Hepatocyte (in vitro differentiated cells): Measurements from ENCODE around the gene GPRASP2. TPM values are rescaled to one million over a fixed set of nuclear protein-coding genes. Genes with fewer than 3 reads are reported as not detected.
"Not testable (repeated sequence)": the region's sequence is repeated elsewhere in the genome, so short reads cannot be mapped to it uniquely, and the experiment has no call there.

Source experiments
- DNase-seq: peaks from one replicate; pipeline ENCODE4 v3.0.0-alpha.2; 2016; ENCODE audit warnings: low spot score
- H2AFZ ChIP-seq: fragments of 200-600 bp; sonication (generic); 2 replicates; pipeline ENCODE4 v1.6.0; 2016; ENCODE audit warnings: antibody characterized with exemption, mild to moderate bottlenecking
- H3K27ac ChIP-seq: fragments of 200-600 bp; sonication (generic); 2 replicates; pipeline ENCODE4 v1.5.1; 2016; ENCODE audit warnings: mild to moderate bottlenecking
- H3K27me3 ChIP-seq: fragments of 200-600 bp; sonication (generic); 2 replicates; pipeline ENCODE4 v1.6.1; 2016
- H3K36me3 ChIP-seq: fragments of 200-600 bp; sonication (generic); replicated peaks from 2 replicates; pipeline ENCODE4 v1.5.1; 2016; ENCODE audit warnings: low read depth; ENCODE audit not compliant: insufficient read depth
- H3K4me1 ChIP-seq: fragments of 200-600 bp; sonication (generic); 2 replicates; pipeline ENCODE4 v1.5.1; 2016; ENCODE audit warnings: mild to moderate bottlenecking, moderate library complexity; ENCODE audit not compliant: insufficient read depth
- H3K4me2 ChIP-seq: fragments of 200-600 bp; sonication (generic); 2 replicates; pipeline ENCODE4 v1.6.0; 2016
- H3K4me3 ChIP-seq: fragments of 200-600 bp; sonication (generic); 2 replicates; pipeline ENCODE4 v1.5.1; 2016; ENCODE audit warnings: mild to moderate bottlenecking
- H3K79me2 ChIP-seq: fragments of 200-600 bp; sonication (generic); 2 replicates; pipeline ENCODE4 v1.6.0; 2017; ENCODE audit warnings: mild to moderate bottlenecking
- H3K9me2 ChIP-seq: fragments of 200-600 bp; sonication (generic); replicated peaks from 2 replicates; pipeline ENCODE4 v1.6.0; 2017; ENCODE audit warnings: mild to moderate bottlenecking; ENCODE audit not compliant: insufficient read depth
- H3K9me3 ChIP-seq: fragments of 200-600 bp; sonication (generic); 2 replicates; pipeline ENCODE4 v1.5.1; 2016; ENCODE audit warnings: low read depth, mild to moderate bottlenecking
- H4K20me1 ChIP-seq: fragments of 200-600 bp; sonication (generic); 2 replicates; pipeline ENCODE4 v1.6.0; 2016; ENCODE audit warnings: mild to moderate bottlenecking; ENCODE audit not compliant: insufficient read depth, poor library complexity, severe bottlenecking
- CTCF ChIP-seq: fragments of 200-600 bp; sonication (generic); IDR thresholded peaks from 2 replicates; pipeline ENCODE4 v1.5.1; 2016; ENCODE audit warnings: antibody characterized with exemption, mild to moderate bottlenecking; ENCODE audit not compliant: poor library complexity
- EZH2 ChIP-seq: fragments of 200-600 bp; sonication (generic); IDR thresholded peaks from 2 replicates; pipeline ENCODE4 v1.6.1; 2016; ENCODE audit warnings: antibody characterized with exemption, mild to moderate bottlenecking, borderline replicate concordance
- EZH2phosphoT487 ChIP-seq: fragments of 200-600 bp; sonication (generic); IDR thresholded peaks from one replicate; pipeline ENCODE4 v1.6.1; 2018; ENCODE audit warnings: antibody characterized with exemption, mild to moderate bottlenecking, low read depth, moderate library complexity; ENCODE audit not compliant: unreplicated experiment, severe bottlenecking
- WGBS: methylation state at CpG from one replicate; pipeline ENCODE4 v1.1.6; 2016; ENCODE audit warnings: low lambda C conversion rate; ENCODE audit errors: missing lambda C conversion rate; 5-methylcytosine and 5-hydroxymethylcytosine counted together
- polyA plus RNA-seq: library from polyadenylated mRNA; unstranded; fragments of >200 nt; fragmentation: Nextera tagmentation; extraction: Ambion mirVana; gene quantifications from 2 replicates; pipeline ENCODE4 v1.2.1, GENCODE V29; 2016
- total RNA-seq: library from RNA; depleted of rRNA; stranded (reverse); fragments of >200 nt; gene quantifications from 2 replicates; pipeline ENCODE4 v1.2.3, GENCODE V29; 2014

Gene GPRASP2
- total RNA-seq (21.2 and 27.6 TPM in 2 replicates), polyA plus RNA-seq (7.6 and 9.3 TPM in 2 replicates)

GRCh38 chrX:102712216-102712966 lies at the start of gene GPRASP2:
GPRASP2 (plus strand) TSS chrX:102712448; CDS start chrX:102714870, 2,422 bp downstream.
- Histone ChIP-seq H3K9me3 (no peaks in the 10 kb centered on the region), H3K4me3 (peak within 1 kb of the TSS; percentile 55), H3K4me2 (peak within 1 kb of the TSS; percentile 76), H3K4me1 (no peaks in the 10 kb centered on the region), H3K9me2 (no peaks in the 10 kb centered on the region), H2AFZ (peak within 1 kb of the TSS; percentile 79), H3K36me3 (no peaks in the 10 kb centered on the region), H3K27ac (peak within 1 kb of the TSS; percentile 85), H3K79me2 (no peaks in the 10 kb centered on the region), H3K27me3 (no peaks in the 10 kb centered on the region), H4K20me1 (no peaks in the 10 kb centered on the region)
- TF ChIP-seq EZH2 (no peak), EZH2phosphoT487 (no peak), CTCF (no peak)
- peak; percentile 48 for DNase-seq
- WGBS, result 49% methylated on average over 57 of the region's 68 CpGs

- WGBS, result 74% methylated on average over 4 of the region's 4 CpGs
- H4K20me1 ChIP-seq, H3K9me3 ChIP-seq, H3K9me2 ChIP-seq, H3K4me2 ChIP-seq, H3K27me3 ChIP-seq, DNase-seq, H2AFZ ChIP-seq, H3K79me2 ChIP-seq, H3K36me3 ChIP-seq, H3K27ac ChIP-seq, H3K4me3 ChIP-seq, H3K4me1 ChIP-seq: not testable (repeated sequence)
Observed at GRCh38 chrX:102663820-102664219, 48.4 kb upstream of the GPRASP2 start.

- not testable (repeated sequence) for H3K9me2 ChIP-seq, DNase-seq, H4K20me1 ChIP-seq, H3K36me3 ChIP-seq, H3K9me3 ChIP-seq, H3K4me1 ChIP-seq, H3K27ac ChIP-seq, H3K4me3 ChIP-seq, H3K27me3 ChIP-seq, H3K79me2 ChIP-seq, H2AFZ ChIP-seq, H3K4me2 ChIP-seq
- WGBS, result 100% methylated on average over 1 of the region's 1 CpG
Observed at GRCh38 chrX:102667034-102667433, 45.2 kb upstream of the GPRASP2 start.

DNA sequence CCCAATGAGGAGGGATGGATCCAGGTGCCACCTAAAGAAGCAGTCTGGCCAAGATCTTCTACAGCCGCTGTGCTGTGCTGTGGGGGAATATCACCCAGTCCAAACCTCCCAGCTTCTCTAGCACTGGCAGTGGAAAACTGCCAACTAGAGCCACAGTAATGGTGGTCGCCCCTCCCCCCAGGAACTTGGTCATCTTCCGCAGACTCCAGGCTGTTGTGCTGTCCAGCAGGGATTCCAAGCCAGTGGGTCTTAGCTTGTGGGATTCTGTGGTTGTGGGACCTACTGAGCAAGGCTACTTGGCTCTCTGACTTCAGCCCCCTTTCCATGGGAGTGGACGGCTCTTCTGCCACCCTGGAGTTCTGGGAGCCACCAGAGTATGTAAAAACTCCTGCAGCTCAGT lies 42.7 kb upstream of the GPRASP2 start:
- 78% methylated on average over 4 of the region's 4 CpGs for WGBS

More for the DNA sequence above, 42.7 kb upstream of the GPRASP2 start:
- no peak overlapping the region for H3K4me2 ChIP-seq
- TF ChIP-seq CTCF (no peak), EZH2 (no peak), EZH2phosphoT487 (no peak)
- no peak overlapping the region for H2AFZ ChIP-seq
- no peak for DNase-seq
- H3K4me3 ChIP-seq, result no peak overlapping the region
- H3K4me1 ChIP-seq, result no peaks in the 10 kb centered on the region
- H3K79me2 ChIP-seq, result peaks cover 6% of the 10 kb centered on the region
- H4K20me1 ChIP-seq, result no peaks in the 10 kb centered on the region
- no peaks in the 10 kb centered on the region for H3K9me3 ChIP-seq
- H3K27me3 ChIP-seq, result no peaks in the 10 kb centered on the region
- no peaks in the 10 kb centered on the region for H3K36me3 ChIP-seq
- H3K9me2 ChIP-seq, result no peaks in the 10 kb centered on the region
- H3K27ac ChIP-seq, result no peak overlapping the region
